ENCODE data around the gene HSPA12B. TPM values are rescaled to one million over a fixed set of nuclear protein-coding genes. Genes with fewer than 3 reads are reported as not detected.
A peak's percentile ranks its signal among the peaks of the same experiment; 100 is the strongest.
"Not testable (repeated sequence)": the region's sequence is repeated elsewhere in the genome, so short reads cannot be mapped to it uniquely, and the experiment has no call there.

Gene HSPA12B
- total RNA-seq, 2 experiments from 2014 or later, result 0.08 TPM; not detected in 1

DNA sequence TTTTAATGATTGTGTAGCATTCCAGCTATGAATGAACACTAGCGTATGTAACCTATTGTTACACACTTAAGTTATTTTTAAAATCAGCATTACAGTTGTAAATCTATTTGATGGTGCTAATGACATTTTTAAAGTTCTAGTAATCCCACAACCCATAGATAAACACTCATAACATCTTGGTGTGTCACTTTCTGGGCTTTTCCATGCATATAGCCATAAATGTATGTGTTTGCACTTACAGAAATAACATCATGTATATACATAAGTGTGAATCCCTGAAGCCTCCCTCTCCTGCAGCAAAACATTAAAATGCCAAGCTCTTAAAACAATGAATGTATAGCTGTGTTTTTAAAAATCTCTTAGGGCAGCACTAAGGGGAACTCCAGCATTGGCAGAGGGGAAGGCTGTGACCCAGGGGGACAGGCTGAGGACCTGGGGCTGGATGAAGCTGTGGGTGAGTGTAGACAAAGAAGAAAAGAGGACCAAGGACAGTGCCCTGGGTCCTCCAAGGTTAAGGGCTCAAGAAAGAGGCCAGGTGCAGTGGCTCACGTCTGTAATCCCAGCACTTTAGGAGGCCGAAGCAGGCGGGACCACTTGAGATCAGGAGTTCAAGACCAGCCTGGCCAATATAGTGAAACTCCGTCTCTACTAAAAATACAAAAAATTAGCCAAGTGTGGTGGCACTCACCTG, 55.0 kb downstream of the HSPA12B start:
- Mint-ChIP-seq H3K4me3 (peak overlapping the region; percentile 83), H3K27ac (peak overlapping the region; percentile 73), H3K4me1 (ENCODE audit: low read depth) (peaks cover 33% of the 10 kb centered on the region), H3K27me3 (no peaks in the 10 kb centered on the region), H3K36me3 (ENCODE audit: low read depth) (no peaks in the 10 kb centered on the region), H3K9me3 (no peaks in the 10 kb centered on the region)
- no peaks in the 10 kb centered on the region for H3K27me3 ChIP-seq (ENCODE audit: control insufficient read depth in 1 of 2, insufficient read depth in 2 of 2, low read length in 2 of 2)
- H3K9me3 ChIP-seq (ENCODE audit: control insufficient read depth in 1 of 2, insufficient read depth in 1 of 2, low read length in 2 of 2), result peaks cover 0 to 3% of the 10 kb centered on the region in 2 experiments
- intact Hi-C loops (cut with DNase I, micrococcal nuclease), result loop anchor here (1.0 to 2.0 kb wide), 4 partner anchors 9 to 68 kb away; partner anchors contain the start of genes AP5S1 (in 1 of the 2), CDC25B (in 1 of the 2) and MAVS (in 1 of the 2)
- H3K4me1 ChIP-seq (ENCODE audit: insufficient read depth, low read length), result peaks cover 32% of the 10 kb centered on the region
- H3K4me3 ChIP-seq (ENCODE audit: low read length), result peak overlapping the region; percentile 45
- TF ChIP-seq, protein P1, sequence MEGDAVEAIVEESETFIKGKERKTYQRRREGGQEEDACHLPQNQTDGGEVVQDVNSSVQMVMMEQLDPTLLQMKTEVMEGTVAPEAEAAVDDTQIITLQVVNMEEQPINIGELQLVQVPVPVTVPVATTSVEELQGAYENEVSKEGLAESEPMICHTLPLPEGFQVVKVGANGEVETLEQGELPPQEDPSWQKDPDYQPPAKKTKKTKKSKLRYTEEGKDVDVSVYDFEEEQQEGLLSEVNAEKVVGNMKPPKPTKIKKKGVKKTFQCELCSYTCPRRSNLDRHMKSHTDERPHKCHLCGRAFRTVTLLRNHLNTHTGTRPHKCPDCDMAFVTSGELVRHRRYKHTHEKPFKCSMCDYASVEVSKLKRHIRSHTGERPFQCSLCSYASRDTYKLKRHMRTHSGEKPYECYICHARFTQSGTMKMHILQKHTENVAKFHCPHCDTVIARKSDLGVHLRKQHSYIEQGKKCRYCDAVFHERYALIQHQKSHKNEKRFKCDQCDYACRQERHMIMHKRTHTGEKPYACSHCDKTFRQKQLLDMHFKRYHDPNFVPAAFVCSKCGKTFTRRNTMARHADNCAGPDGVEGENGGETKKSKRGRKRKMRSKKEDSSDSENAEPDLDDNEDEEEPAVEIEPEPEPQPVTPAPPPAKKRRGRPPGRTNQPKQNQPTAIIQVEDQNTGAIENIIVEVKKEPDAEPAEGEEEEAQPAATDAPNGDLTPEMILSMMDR (IDR thresholded peaks at IDR 0.05), result no peak
- DNase-seq (peak in 1 of 14 experiments; percentile 31), ATAC-seq (ENCODE audit: poor library complexity) (no peak)
- POLR2A ChIA-PET, result interaction anchor here (2.4 to 8.5 kb wide), 7 partner anchors 8 to 58 kb away, joined by 8 to 89 read pairs (median 20); partner anchors contain the start of genes ADISSP, AP5S1 and CDC25B
- no peaks in the 10 kb centered on the region for H3K36me3 ChIP-seq (ENCODE audit: insufficient read depth, low read length)
- no peak overlapping the region for H3K27ac ChIP-seq (ENCODE audit: low read depth in 1 of 2, low read length in 2 of 2)
- CTCF ChIA-PET, result interaction anchor here (0.6 to 4.3 kb wide), 10 partner anchors 8 to 298 kb away, joined by 3 to 59 read pairs (median 6); partner anchors contain the start of genes ADISSP, AP5S1 and CDC25B

DNA sequence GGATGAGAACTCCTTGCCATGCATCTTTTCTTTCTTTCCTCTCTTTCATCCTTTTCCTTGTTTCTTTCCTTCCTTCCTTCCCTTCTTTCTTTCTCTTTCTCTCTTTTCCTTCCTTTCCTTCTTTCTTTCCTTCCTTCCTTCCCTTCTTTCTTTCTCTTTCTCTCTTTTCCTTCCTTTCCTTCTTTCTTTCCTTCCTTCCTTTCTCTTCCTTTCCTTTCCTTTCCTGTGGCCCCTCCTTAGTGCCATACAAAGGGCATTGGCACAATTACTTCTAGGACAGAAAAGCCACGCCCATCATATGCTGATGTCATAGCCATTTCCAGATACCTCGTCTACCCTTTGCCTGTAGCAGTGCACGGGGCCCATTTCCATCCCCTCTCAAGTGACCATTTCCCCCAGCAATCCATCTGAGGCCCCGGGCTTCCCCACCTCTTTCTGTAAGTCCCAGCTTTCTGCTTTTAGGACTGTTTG, 56.2 kb downstream of the HSPA12B start:
- peak overlapping the region; percentile 37 for H3K27ac Mint-ChIP-seq
- no peak for ATAC-seq (ENCODE audit: poor library complexity)
- H3K36me3 Mint-ChIP-seq (ENCODE audit: low read depth), result no peaks in the 10 kb centered on the region
- Histone ChIP-seq H3K4me3 (ENCODE audit: low read length) (no peak overlapping the region), H3K27ac (ENCODE audit: low read depth in 1 of 2, low read length in 2 of 2) (no peak overlapping the region), H3K9me3 (ENCODE audit: control insufficient read depth in 1 of 2, insufficient read depth in 1 of 2, low read length in 2 of 2) (peaks cover 0 to 3% of the 10 kb centered on the region in 2 experiments), H3K36me3 (ENCODE audit: insufficient read depth, low read length) (no peaks in the 10 kb centered on the region), H3K4me1 (ENCODE audit: insufficient read depth, low read length) (peaks cover 32% of the 10 kb centered on the region), H3K27me3 (ENCODE audit: control insufficient read depth in 1 of 2, insufficient read depth in 2 of 2, low read length in 2 of 2) (no peaks in the 10 kb centered on the region)
- H3K9me3 Mint-ChIP-seq, result no peaks in the 10 kb centered on the region
- peaks cover 30% of the 10 kb centered on the region for H3K4me1 Mint-ChIP-seq (ENCODE audit: low read depth)
- intact Hi-C loops (cut with DNase I, micrococcal nuclease), result no loop called here
- no peaks in the 10 kb centered on the region for H3K27me3 Mint-ChIP-seq
- ChIA-PET POLR2A (interaction anchor here (4.8 to 8.5 kb wide), 2 partner anchors 25 to 31 kb away, joined by 75 to 89 read pairs; partner anchors contain the start of gene AP5S1), CTCF (interaction anchor here (1.5 to 4.3 kb wide), 2 partner anchors 31 to 66 kb away, joined by 5 to 59 read pairs; partner anchors contain the start of gene AP5S1)
- DNase-seq, result no peak
- peak overlapping the region; percentile 69 for H3K4me3 Mint-ChIP-seq
- TF ChIP-seq, protein P1 (IDR thresholded peaks at IDR 0.05), result no peak

DNA sequence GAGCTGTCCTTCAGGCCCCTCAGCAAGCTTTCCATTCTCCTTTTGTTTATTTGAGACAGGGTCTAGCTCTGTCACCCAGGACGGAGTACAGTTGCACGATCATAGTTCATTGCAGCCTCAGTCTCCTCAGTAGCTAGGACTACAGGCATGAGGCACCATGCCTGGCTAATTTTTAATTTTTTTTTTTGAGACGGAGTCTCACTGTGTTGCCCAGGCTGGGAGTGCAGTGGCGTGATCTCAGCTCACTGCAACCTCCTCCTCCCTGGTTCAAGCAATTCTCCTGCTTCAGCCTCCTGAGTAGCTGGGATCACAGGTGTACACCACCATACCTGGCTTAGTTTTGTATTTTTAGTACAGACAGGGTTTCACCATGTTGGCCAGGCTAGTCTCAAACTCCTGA, 56.7 kb downstream of the HSPA12B start:
- H3K9me3 Mint-ChIP-seq; H3K9me3 ChIP-seq (ENCODE audit: control insufficient read depth in 1 of 2, insufficient read depth in 1 of 2, low read length in 2 of 2); H3K36me3 ChIP-seq (ENCODE audit: insufficient read depth, low read length); H3K27me3 Mint-ChIP-seq; H3K27me3 ChIP-seq (ENCODE audit: control insufficient read depth in 1 of 2, insufficient read depth in 2 of 2, low read length in 2 of 2); H3K27ac ChIP-seq (ENCODE audit: low read depth in 1 of 2, low read length in 2 of 2); H3K4me3 ChIP-seq (ENCODE audit: low read length); ATAC-seq (ENCODE audit: poor library complexity); H3K36me3 Mint-ChIP-seq (ENCODE audit: low read depth); intact Hi-C loops (cut with DNase I, micrococcal nuclease); H3K4me3 Mint-ChIP-seq; DNase-seq: not testable (repeated sequence)
- peaks cover 32% of the 10 kb centered on the region for H3K4me1 ChIP-seq (ENCODE audit: insufficient read depth, low read length)
- CTCF ChIA-PET, result interaction anchor here (1.5 to 4.3 kb wide), 2 partner anchors 31 to 66 kb away, joined by 5 to 59 read pairs; partner anchors contain the start of gene AP5S1
- POLR2A ChIA-PET, result interaction anchor here (8.5 kb wide), 1 partner anchor 25 kb away, joined by 89 read pairs; no protein-coding TSS in a partner anchor
- Mint-ChIP-seq H3K27ac (peak overlapping the region; percentile 37), H3K4me1 (ENCODE audit: low read depth) (peaks cover 30% of the 10 kb centered on the region)

DNA sequence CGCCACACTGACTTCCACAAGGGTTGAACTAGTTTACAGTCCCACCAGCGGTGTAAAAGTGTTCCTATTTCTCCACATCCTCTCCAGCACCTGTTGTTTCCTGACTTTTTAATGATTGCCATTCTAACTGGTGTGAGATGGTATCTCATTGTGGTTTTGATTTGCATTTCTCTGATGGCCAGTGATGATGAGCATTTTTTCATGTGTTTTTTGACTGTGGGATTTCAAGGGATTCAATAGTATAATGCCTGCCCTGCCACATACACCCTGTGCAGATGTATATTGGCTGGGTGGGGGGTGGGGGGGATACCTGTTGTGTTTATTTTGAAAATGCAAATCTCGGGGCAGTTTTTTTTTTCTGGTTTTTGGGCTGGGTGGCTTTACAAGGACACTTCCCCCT, 61.7 kb downstream of the HSPA12B start:
- ChIA-PET CTCF (interaction anchor here (2.4 to 2.8 kb wide), 2 partner anchors 8 to 26 kb away, joined by 16 to 32 read pairs; partner anchors contain the start of genes AP5S1 and CENPB), POLR2A (interaction anchor here (2.0 to 3.0 kb wide), 3 partner anchors 17 to 26 kb away, joined by 4 to 35 read pairs (median 34); partner anchors contain the start of gene AP5S1)
- ATAC-seq (ENCODE audit: poor library complexity); H3K27me3 Mint-ChIP-seq; H3K9me3 Mint-ChIP-seq; H3K27me3 ChIP-seq (ENCODE audit: control insufficient read depth in 1 of 2, insufficient read depth in 2 of 2, low read length in 2 of 2); intact Hi-C loops (cut with DNase I, micrococcal nuclease); H3K27ac Mint-ChIP-seq; DNase-seq; H3K9me3 ChIP-seq (ENCODE audit: control insufficient read depth in 1 of 2, insufficient read depth in 1 of 2, low read length in 2 of 2); H3K4me3 ChIP-seq (ENCODE audit: low read length); H3K36me3 ChIP-seq (ENCODE audit: insufficient read depth, low read length); H3K27ac ChIP-seq (ENCODE audit: low read depth in 1 of 2, low read length in 2 of 2): not testable (repeated sequence)
- Mint-ChIP-seq H3K4me3 (peak overlapping the region; percentile 20), H3K4me1 (ENCODE audit: low read depth) (peaks cover 30% of the 10 kb centered on the region), H3K36me3 (ENCODE audit: low read depth) (peaks cover 34% of the 10 kb centered on the region)
- peaks cover 33% of the 10 kb centered on the region for H3K4me1 ChIP-seq (ENCODE audit: insufficient read depth, low read length)
